Measurements from ENCODE around the gene STIM1.

GRCh38 chr11:3873712-3874349 lies 18.4 kb downstream of the STIM1 start:
- TF ChIP-seq CTCF (IDR thresholded peaks at IDR 0.05) (no peak), POLR2A (IDR thresholded peaks at IDR 0.05) (no peak)
